HepG2 (cell line): ENCODE data around the gene DQX1.

Source experiments
- AGO2 ChIP-seq: fragments of 200-400 bp; formaldehyde crosslinking; optimal IDR thresholded peaks from 2 replicates; pipeline ENCODE3; 2017; ENCODE audit warnings: mild to moderate bottlenecking, low read depth, low read length, moderate library complexity
- ASH2L ChIP-seq: fragments of 300-600, 200-600 bp; sonication (generic); IDR thresholded peaks from 2 replicates; pipeline ENCODE4 v1.7.0; 2017; ENCODE audit warnings: low read depth, mild to moderate bottlenecking, moderate library complexity, mixed read lengths, low read length; ENCODE audit not compliant: insufficient read length
- JUND ChIP-seq: sonication (generic); formaldehyde crosslinking; IDR thresholded peaks from 2 replicates; pipeline ENCODE4 v1.8.0; 2022; ENCODE audit warnings: mild to moderate bottlenecking, missing genetic modification reagents
- NFE2L2 ChIP-seq: fragments of 150-350 bp; IDR thresholded peaks from 2 replicates; pipeline ENCODE4 v1.6.1; 2014; ENCODE audit warnings: low read length
- NONO ChIP-seq, 2 experiments: fragments of 450-650 bp in 1 of 2; sonication (generic) in 1 of 2; formaldehyde crosslinking in 1 of 2; IDR thresholded peaks in 1 of 2; conservative IDR thresholded peaks in 1 of 2; 2 replicates each; pipeline versions ENCODE4 v1.6.1 to v1.8.0; 2017 to 2022; ENCODE audit warnings: mild to moderate bottlenecking in 1 of 2, missing genetic modification reagents in 1 of 2, moderate library complexity in 1 of 2
- PCBP2 ChIP-seq: fragments of 200-400 bp; formaldehyde crosslinking; optimal IDR thresholded peaks from 2 replicates; pipeline ENCODE3; 2018; ENCODE audit warnings: low read length, low read depth; ENCODE audit not compliant: poor library complexity, severe bottlenecking
- SRSF9 ChIP-seq: fragments of 200-400 bp; formaldehyde crosslinking; IDR thresholded peaks from 2 replicates; pipeline ENCODE4 v1.6.1; 2018; ENCODE audit warnings: borderline replicate concordance, mild to moderate bottlenecking, low read depth, low read length; ENCODE audit not compliant: insufficient read depth, poor library complexity, severe bottlenecking
- ZNF280D ChIP-seq: sonication (generic); formaldehyde crosslinking; IDR thresholded peaks from 2 replicates; pipeline ENCODE4 v1.5.1; 2020; ENCODE audit warnings: mild to moderate bottlenecking, missing genetic modification reagents
- TF ChIP-seq, protein P1 (sequence below): sonication (generic); formaldehyde crosslinking; IDR thresholded peaks from 2 replicates; pipeline ENCODE4 v1.8.1; 2022; ENCODE audit warnings: low read depth, mild to moderate bottlenecking, missing genetic modification reagents

DNA sequence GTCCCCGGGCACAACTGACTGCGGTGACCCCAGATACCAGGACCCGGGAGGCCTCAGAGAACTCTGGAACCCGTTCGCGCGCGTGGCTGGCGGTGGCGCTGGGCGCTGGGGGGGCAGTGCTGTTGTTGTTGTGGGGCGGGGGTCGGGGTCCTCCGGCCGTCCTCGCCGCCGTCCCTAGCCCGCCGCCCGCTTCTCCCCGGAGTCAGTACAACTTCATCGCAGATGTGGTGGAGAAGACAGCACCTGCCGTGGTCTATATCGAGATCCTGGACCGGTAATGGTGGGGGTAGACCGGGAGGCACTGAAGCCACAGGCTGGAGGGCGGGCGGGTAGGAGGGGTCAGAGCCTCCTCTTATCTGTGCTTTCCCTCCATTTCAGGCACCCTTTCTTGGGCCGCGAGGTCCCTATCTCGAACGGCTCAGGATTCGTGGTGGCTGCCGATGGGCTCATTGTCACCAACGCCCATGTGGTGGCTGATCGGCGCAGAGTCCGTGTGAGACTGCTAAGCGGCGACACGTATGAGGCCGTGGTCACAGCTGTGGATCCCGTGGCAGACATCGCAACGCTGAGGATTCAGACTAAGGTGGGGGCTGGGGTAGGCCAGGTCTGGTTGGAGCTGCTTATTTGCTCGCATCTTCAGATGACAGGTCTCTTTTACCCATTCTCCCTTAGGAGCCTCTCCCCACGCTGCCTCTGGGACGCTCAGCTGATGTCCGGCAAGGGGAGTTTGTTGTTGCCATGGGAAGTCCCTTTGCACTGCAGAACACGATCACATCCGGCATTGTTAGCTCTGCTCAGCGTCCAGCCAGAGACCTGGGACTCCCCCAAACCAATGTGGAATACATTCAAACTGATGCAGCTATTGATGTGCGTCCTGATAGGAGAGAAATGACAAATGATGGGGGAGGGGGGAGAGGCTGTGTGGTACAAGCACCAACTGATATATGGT, 4.5 kb upstream of the DQX1 start:
- TF ChIP-seq JUND (CRISPR knock-in tag) = no peak
- no peak for TF ChIP-seq ASH2L
- no peak for TF ChIP-seq NFE2L2
- TF ChIP-seq AGO2 = no peak
- no peak for TF ChIP-seq NONO (IDR thresholded peaks at IDR 0.05)
- no peak for TF ChIP-seq NONO (CRISPR knock-in tag; conservative IDR thresholded peaks at IDR 0.05)
- no peak for TF ChIP-seq SRSF9
- no peak; the same call in 1 of the 2 replicates for TF ChIP-seq ZNF280D (CRISPR knock-in tag)
- TF ChIP-seq PCBP2 = no peak
- TF ChIP-seq, protein P1, sequence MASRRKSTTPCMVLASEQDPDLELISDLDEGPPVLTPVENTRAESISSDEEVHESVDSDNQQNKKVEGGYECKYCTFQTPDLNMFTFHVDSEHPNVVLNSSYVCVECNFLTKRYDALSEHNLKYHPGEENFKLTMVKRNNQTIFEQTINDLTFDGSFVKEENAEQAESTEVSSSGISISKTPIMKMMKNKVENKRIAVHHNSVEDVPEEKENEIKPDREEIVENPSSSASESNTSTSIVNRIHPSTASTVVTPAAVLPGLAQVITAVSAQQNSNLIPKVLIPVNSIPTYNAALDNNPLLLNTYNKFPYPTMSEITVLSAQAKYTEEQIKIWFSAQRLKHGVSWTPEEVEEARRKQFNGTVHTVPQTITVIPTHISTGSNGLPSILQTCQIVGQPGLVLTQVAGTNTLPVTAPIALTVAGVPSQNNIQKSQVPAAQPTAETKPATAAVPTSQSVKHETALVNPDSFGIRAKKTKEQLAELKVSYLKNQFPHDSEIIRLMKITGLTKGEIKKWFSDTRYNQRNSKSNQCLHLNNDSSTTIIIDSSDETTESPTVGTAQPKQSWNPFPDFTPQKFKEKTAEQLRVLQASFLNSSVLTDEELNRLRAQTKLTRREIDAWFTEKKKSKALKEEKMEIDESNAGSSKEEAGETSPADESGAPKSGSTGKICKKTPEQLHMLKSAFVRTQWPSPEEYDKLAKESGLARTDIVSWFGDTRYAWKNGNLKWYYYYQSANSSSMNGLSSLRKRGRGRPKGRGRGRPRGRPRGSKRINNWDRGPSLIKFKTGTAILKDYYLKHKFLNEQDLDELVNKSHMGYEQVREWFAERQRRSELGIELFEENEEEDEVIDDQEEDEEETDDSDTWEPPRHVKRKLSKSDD (CRISPR knock-in tag) = no peak
